IMR-90 (cell line): ENCODE measurements around the gene DOCK4. TPM values are rescaled to one million over a fixed set of nuclear protein-coding genes. Genes with fewer than 3 reads are reported as not detected.

Source experiments
- ATAC-seq: fragments of 200-7000 bp; cut with Tn5 transposase; 2 replicates; pipeline ENCODE4 v1.9.1; 2020; ENCODE audit warnings: low read depth, mild to moderate bottlenecking, moderate library complexity
- BruUV-seq: library from RNA; stranded (reverse); fragments of 400-500 nt; replicated peaks from 2 replicates; lab custom pipeline; 2021; lab: Mats Ljungman, UMichigan
- CTCF ChIA-PET: fragments of 300-600 bp; formaldehyde crosslinking; extraction: SDS; loops from one replicate; lab custom pipeline; 2021; ENCODE audit warnings: antibody characterized with exemption; lab: Yijun Ruan, JAX
- POLR2A ChIA-PET: fragments of 300-600 bp; sonication (Branson Sonifier 250); formaldehyde crosslinking; loops from one replicate; lab custom pipeline; 2022; ENCODE audit warnings: antibody characterized with exemption; ENCODE audit not compliant: unreplicated experiment; lab: Charles Lee
- DNase-seq: peaks from one replicate; pipeline ENCODE4 v3.0.0; 2013
- H2AFZ ChIP-seq: replicated peaks from 2 replicates; pipeline ENCODE3; 2013; ENCODE audit warnings: low read length, mild to moderate bottlenecking; ENCODE audit not compliant: poor library complexity
- H2AK5ac ChIP-seq: 2 replicates; pipeline ENCODE4 v1.6.1; 2013; ENCODE audit warnings: low read depth, low read length, inconsistent platforms
- H2AK9ac ChIP-seq: replicated peaks from 2 replicates; pipeline ENCODE3; 2013; ENCODE audit warnings: mild to moderate bottlenecking, low read depth, low read length, moderate library complexity; ENCODE audit not compliant: poor library complexity
- H2BK120ac ChIP-seq: 2 replicates; pipeline ENCODE4 v1.6.1; 2013; ENCODE audit warnings: low read depth, low read length, inconsistent platforms
- H2BK15ac ChIP-seq: 3 replicates; pipeline ENCODE4 v1.6.1; 2013; ENCODE audit warnings: low read depth, low read length, inconsistent platforms
- H2BK20ac ChIP-seq: 2 replicates; pipeline ENCODE4 v1.6.1; 2013; ENCODE audit warnings: low read depth, mild to moderate bottlenecking, inconsistent platforms, low read length, moderate library complexity
- H2BK5ac ChIP-seq: 2 replicates; pipeline ENCODE4 v1.6.1; 2013; ENCODE audit warnings: mild to moderate bottlenecking, low read depth, low read length, inconsistent platforms; ENCODE audit not compliant: poor library complexity, severe bottlenecking
- H3K14ac ChIP-seq: replicated peaks from 2 replicates; pipeline ENCODE4 v1.6.1; 2013; ENCODE audit warnings: low read depth, low read length, inconsistent platforms
- H3K18ac ChIP-seq: 2 replicates; pipeline ENCODE4 v1.6.1; 2013; ENCODE audit warnings: low read depth, low read length, control low read depth
- H3K23ac ChIP-seq: 2 replicates; pipeline ENCODE4 v1.6.1; 2013; ENCODE audit warnings: low read depth, low read length, inconsistent platforms
- H3K27ac ChIP-seq: 2 replicates; pipeline ENCODE4 v1.5.1; 2013; ENCODE audit warnings: mild to moderate bottlenecking, control low read depth, low read length; ENCODE audit not compliant: insufficient read depth
- H3K27me3 ChIP-seq: 2 replicates; pipeline ENCODE4 v1.6.1; 2013; ENCODE audit warnings: low read length; ENCODE audit not compliant: control insufficient read depth, insufficient read depth
- H3K36me3 ChIP-seq: 2 replicates; pipeline ENCODE4 v1.6.1; 2013; ENCODE audit warnings: low read length, mixed read lengths; ENCODE audit not compliant: control insufficient read depth, insufficient read depth
- H3K4ac ChIP-seq: 2 replicates; pipeline ENCODE4 v1.6.1; 2013; ENCODE audit warnings: low read depth, low read length, inconsistent platforms
- H3K4me1 ChIP-seq: 2 replicates; pipeline ENCODE4 v1.6.1; 2013; ENCODE audit warnings: low read length, mixed read lengths; ENCODE audit not compliant: control insufficient read depth, insufficient read depth
- H3K4me2 ChIP-seq: 2 replicates; pipeline ENCODE4 v1.6.1; 2013; ENCODE audit warnings: low read depth, mild to moderate bottlenecking, control low read depth, low read length, moderate library complexity
- H3K4me3 ChIP-seq: 2 replicates; pipeline ENCODE4 v1.5.1; 2013; ENCODE audit warnings: low read depth, mild to moderate bottlenecking, control low read depth, low read length, moderate library complexity; ENCODE audit not compliant: insufficient read depth
- H3K56ac ChIP-seq: 2 replicates; pipeline ENCODE4 v1.6.1; 2013; ENCODE audit warnings: low read length, inconsistent platforms; ENCODE audit not compliant: insufficient read depth; ENCODE audit errors: extremely low read depth
- H3K79me1 ChIP-seq, 2 experiments: 2 replicates each; pipeline ENCODE4 v1.6.1; 2013; ENCODE audit warnings: low read length in 2 of 2, inconsistent platforms in 1 of 2, low read depth in 1 of 2
- H3K9ac ChIP-seq: 2 replicates; pipeline ENCODE4 v1.6.1; 2013; ENCODE audit warnings: low read depth, low read length, control low read depth
- H3K9me1 ChIP-seq: 2 replicates; pipeline ENCODE4 v1.6.1; 2013; ENCODE audit warnings: low read length, inconsistent platforms; ENCODE audit not compliant: insufficient read depth
- H3K9me3 ChIP-seq: 2 replicates; pipeline ENCODE4 v1.6.1; 2013; ENCODE audit warnings: low read length; ENCODE audit not compliant: control insufficient read depth, insufficient read depth
- H4K20me1 ChIP-seq: 2 replicates; pipeline ENCODE4 v1.6.1; 2013; ENCODE audit warnings: low read length, inconsistent platforms; ENCODE audit not compliant: insufficient read depth
- H4K5ac ChIP-seq: 2 replicates; pipeline ENCODE4 v1.6.1; 2013; ENCODE audit warnings: mild to moderate bottlenecking, low read depth, low read length, control low read depth
- H4K8ac ChIP-seq, 2 experiments: 2 replicates each; pipeline ENCODE4 v1.6.1; 2013; ENCODE audit warnings: low read depth in 2 of 2, low read length in 2 of 2, control low read depth in 1 of 2, inconsistent platforms in 1 of 2
- H4K91ac ChIP-seq: 2 replicates; pipeline ENCODE4 v1.6.1; 2013; ENCODE audit warnings: low read depth, low read length, inconsistent platforms; ENCODE audit not compliant: insufficient read depth
- CHD1 ChIP-seq: IDR thresholded peaks from 2 replicates; pipeline ENCODE4 v1.6.1; 2012; ENCODE audit warnings: low read depth, low read length, improper control_type of control experiment
- dilution Hi-C: fragments of 300-500 bp; cut with HindIII; formaldehyde crosslinking; loops from one replicate; pipeline ENCODE4 v1.14.3; 2018; ENCODE audit warnings: low sequenced_read_pairs; ENCODE audit not compliant: unreplicated experiment
- in situ Hi-C: fragments of 300-500 bp; cut with MboI; formaldehyde crosslinking; loops from 3 replicates; pipeline ENCODE4 v1.14.3; 2019; ENCODE audit warnings: low sequenced_read_pairs, inconsistent platforms, mixed read lengths
- intact Hi-C: fragments of 100-400 bp; cut with micrococcal nuclease; formaldehyde crosslinking; loops from 2 replicates; pipeline ENCODE4 v1.10.0; 2022
- polyA plus RNA-seq, 3 experiments: library from polyadenylated mRNA; depleted of rRNA; stranded (reverse); fragments of >200 nt; gene quantifications; 2 replicates each; pipeline ENCODE4 v1.2.3, GENCODE V29; 2012; ENCODE audit warnings: low replicate concordance in 1 of 3
- total RNA-seq: library from RNA; depleted of rRNA; stranded (reverse); fragments of >200 nt; gene quantifications from 2 replicates; pipeline ENCODE4 v1.2.3, GENCODE V29; 2012

DOCK4 gene
- total and polyA plus RNA-seq, 2 of the 4 experiments (the other 2 are of a cell fraction): 4.4 to 12.2 TPM

DNA sequence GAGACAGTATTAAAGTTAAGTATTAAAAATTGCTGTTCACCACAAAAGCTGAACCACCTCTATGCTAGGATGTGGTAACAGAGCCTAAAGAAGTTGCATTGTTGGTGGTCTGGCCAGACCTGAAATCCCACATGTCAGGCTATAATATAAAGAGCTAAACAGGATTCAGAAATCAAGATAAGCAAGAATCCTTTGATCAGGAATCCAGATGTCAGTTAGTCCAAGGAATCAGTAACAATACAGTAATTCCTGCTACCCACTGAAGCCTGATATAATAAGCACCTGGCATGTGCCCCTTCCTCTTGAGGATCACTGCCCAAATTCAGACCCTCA is 49.2 kb upstream of the DOCK4 start:
- no TSS peak for BruUV-seq
- DNase-seq: no peak
- Histone ChIP-seq H3K14ac (no peak overlapping the region), H3K36me3 (no peaks in the 10 kb centered on the region), H3K27ac (no peak overlapping the region), H4K8ac (no peak overlapping the region), H3K9ac (no peak overlapping the region), H2AK9ac (peak overlapping the region; percentile 13), H3K27me3 (no peaks in the 10 kb centered on the region), H2AFZ (no peak overlapping the region), H3K9me3 (no peaks in the 10 kb centered on the region), H3K9me1 (peaks cover 3% of the 10 kb centered on the region; the same call in 1 of the 2 replicates), H3K4me2 (no peak overlapping the region), H3K56ac (no peak overlapping the region), H2BK20ac (no peak overlapping the region), H2BK120ac (no peak overlapping the region), H3K18ac (no peak overlapping the region), H2BK15ac (no peak overlapping the region), H3K79me1 (peaks cover 17% of the 10 kb centered on the region in 2 experiments), H4K91ac (no peak overlapping the region), H2AK5ac (no peak overlapping the region), H2BK5ac (no peak overlapping the region), H3K4ac (no peak overlapping the region), H4K20me1 (peaks cover 7% of the 10 kb centered on the region; the same call in 1 of the 2 replicates), H4K5ac (no peak overlapping the region), H3K4me1 (no peaks in the 10 kb centered on the region), H3K23ac (peak overlapping the region; percentile 15; the same call in 1 of the 2 replicates), H3K4me3 (no peak overlapping the region)
- dilution Hi-C loops: no loop called here
- in situ Hi-C loops: no loop called here
- intact Hi-C loops: no loop called here
- no peak for ATAC-seq
- ChIA-PET POLR2A (no interaction called here), CTCF (no interaction called here)
- TF ChIP-seq CHD1: no peak
